HFFc6 (cell line): ENCODE data around the gene CCNK. TPM values are rescaled to one million over a fixed set of nuclear protein-coding genes. Genes with fewer than 3 reads are reported as not detected.

Source experiments
- DNase-seq: peaks from one replicate; pipeline ENCODE4 v3.0.0-alpha.2; 2018
- H3K27ac Mint-ChIP-seq: 2 replicates; pipeline ENCODE4 v1.8.0; 2020; ENCODE audit warnings: mild to moderate bottlenecking, mixed read lengths
- H3K27me3 Mint-ChIP-seq: 2 replicates; pipeline ENCODE4 v1.8.0; 2021; ENCODE audit warnings: mild to moderate bottlenecking, moderate library complexity, mixed read lengths; ENCODE audit not compliant: insufficient read depth
- H3K36me3 Mint-ChIP-seq: 2 replicates; pipeline ENCODE4 v1.8.0; 2021; ENCODE audit warnings: low read depth, mixed read lengths
- H3K4me1 Mint-ChIP-seq: 2 replicates; pipeline ENCODE4 v1.8.0; 2020; ENCODE audit warnings: low read depth, mixed read lengths
- H3K4me3 Mint-ChIP-seq: 2 replicates; pipeline ENCODE4 v1.8.0; 2020; ENCODE audit warnings: mild to moderate bottlenecking, moderate library complexity, mixed read lengths
- H3K9me3 Mint-ChIP-seq: 2 replicates; pipeline ENCODE4 v1.8.0; 2020; ENCODE audit warnings: mild to moderate bottlenecking, mixed read lengths
- CTCF ChIP-seq: fragments of 200-600 bp; sonication (generic); IDR thresholded peaks from 2 replicates; pipeline ENCODE4 v1.5.0; 2021; ENCODE audit warnings: antibody characterized with exemption, mild to moderate bottlenecking
- total RNA-seq, 6 experiments: library from RNA; stranded (reverse); fragmentation: NEBNext Ultra II Directional; extraction: Animal tissue kit (Norgen Biotek cat#: 25700); gene quantifications; 2 replicates in 1 of 6; 3 replicates in 5 of 6; pipeline ENCODE4 v1.2.3, GENCODE V29; 2021

Gene CCNK
- total RNA-seq, 6 experiments from 2014 or later = 74.9 to 93.1 (median 86.4) TPM

GRCh38 chr14:99471731-99472130 is 9.5 kb upstream of the CCNK start:
- H3K27me3 Mint-ChIP-seq = no peaks in the 10 kb centered on the region; the same call in none of the 2 replicates
- no peak overlapping the region for H3K4me3 Mint-ChIP-seq
- TF ChIP-seq CTCF = no peak
- no peak for DNase-seq
- H3K27ac Mint-ChIP-seq = no peak overlapping the region
- no peaks in the 10 kb centered on the region for H3K9me3 Mint-ChIP-seq
- peaks cover 48% of the 10 kb centered on the region for H3K4me1 Mint-ChIP-seq
- H3K36me3 Mint-ChIP-seq = no peaks in the 10 kb centered on the region

GRCh38 chr14:99472937-99473336 is 8.3 kb upstream of the CCNK start:
- DNase-seq = no peak

GRCh38 chr14:99473458-99473857 is 7.8 kb upstream of the CCNK start:
- Mint-ChIP-seq H3K27ac (no peak overlapping the region), H3K9me3 (no peaks in the 10 kb centered on the region), H3K4me1 (peaks cover 57% of the 10 kb centered on the region), H3K27me3 (no peaks in the 10 kb centered on the region; the same call in none of the 2 replicates), H3K36me3 (no peaks in the 10 kb centered on the region), H3K4me3 (no peak overlapping the region)
- no peak for TF ChIP-seq CTCF
- no peak for DNase-seq

More at GRCh38 chr14:99472937-99473336, 8.3 kb upstream of the CCNK start:
- Mint-ChIP-seq H3K36me3 (no peaks in the 10 kb centered on the region), H3K9me3 (no peaks in the 10 kb centered on the region), H3K27ac (no peak overlapping the region), H3K27me3 (no peaks in the 10 kb centered on the region; the same call in none of the 2 replicates), H3K4me1 (peaks cover 52% of the 10 kb centered on the region), H3K4me3 (no peak overlapping the region)
- TF ChIP-seq CTCF = no peak

- no peak for TF ChIP-seq CTCF
- H3K27ac Mint-ChIP-seq = no peak overlapping the region
- H3K27me3 Mint-ChIP-seq = no peaks in the 10 kb centered on the region; the same call in 1 of the 2 replicates
- no peak for DNase-seq
- H3K36me3 Mint-ChIP-seq = no peaks in the 10 kb centered on the region
- H3K4me1 Mint-ChIP-seq = peaks cover 53% of the 10 kb centered on the region
- no peak overlapping the region for H3K4me3 Mint-ChIP-seq
- H3K9me3 Mint-ChIP-seq = no peaks in the 10 kb centered on the region
These were observed 6.0 kb upstream of the CCNK start for GRCh38 chr14:99475179-99475578.

- H3K4me3 Mint-ChIP-seq = no peak overlapping the region
- H3K4me1 Mint-ChIP-seq = peaks cover 52% of the 10 kb centered on the region
- H3K27ac Mint-ChIP-seq = no peak overlapping the region
These were observed 5.5 kb upstream of the CCNK start for GRCh38 chr14:99475660-99476059.

More at GRCh38 chr14:99475660-99476059, 5.5 kb upstream of the CCNK start:
- Mint-ChIP-seq H3K36me3 (no peaks in the 10 kb centered on the region), H3K27me3 (no peaks in the 10 kb centered on the region; the same call in 1 of the 2 replicates), H3K9me3 (no peaks in the 10 kb centered on the region)
- no peak for TF ChIP-seq CTCF
- no peak for DNase-seq
